ENCODE data around the gene ANKRD33.

The ANKRD33 gene

DNA sequence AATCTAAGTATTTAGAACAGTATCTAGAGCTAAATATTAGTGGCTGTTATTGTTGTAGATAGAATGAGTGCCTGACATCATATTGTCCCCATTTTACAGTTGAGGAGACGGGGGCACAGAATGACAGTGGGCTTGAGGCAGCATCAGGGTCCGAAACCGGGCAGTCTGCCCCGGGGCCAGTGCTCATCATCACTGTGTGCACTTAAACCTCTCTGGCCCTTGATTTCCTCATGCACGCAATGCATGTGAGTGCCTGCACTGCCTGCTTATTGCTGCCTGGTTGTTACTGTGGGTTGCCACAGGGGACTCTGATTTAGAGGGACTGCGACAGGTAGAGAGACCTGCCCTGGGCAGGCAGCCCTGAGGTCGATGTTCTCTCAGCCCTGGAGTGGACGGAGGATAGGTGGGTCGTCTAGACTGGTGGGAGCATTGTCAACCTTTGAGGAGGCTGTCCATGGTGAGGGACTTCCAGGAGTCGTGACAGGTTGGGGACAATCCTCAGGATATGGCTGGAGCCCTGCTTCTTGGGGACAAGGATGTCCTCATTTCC, 29.2 kb downstream of the ANKRD33 start:
- DNase-seq (ENCODE audit: low read depth in 2 of 2), result no peak

DNA sequence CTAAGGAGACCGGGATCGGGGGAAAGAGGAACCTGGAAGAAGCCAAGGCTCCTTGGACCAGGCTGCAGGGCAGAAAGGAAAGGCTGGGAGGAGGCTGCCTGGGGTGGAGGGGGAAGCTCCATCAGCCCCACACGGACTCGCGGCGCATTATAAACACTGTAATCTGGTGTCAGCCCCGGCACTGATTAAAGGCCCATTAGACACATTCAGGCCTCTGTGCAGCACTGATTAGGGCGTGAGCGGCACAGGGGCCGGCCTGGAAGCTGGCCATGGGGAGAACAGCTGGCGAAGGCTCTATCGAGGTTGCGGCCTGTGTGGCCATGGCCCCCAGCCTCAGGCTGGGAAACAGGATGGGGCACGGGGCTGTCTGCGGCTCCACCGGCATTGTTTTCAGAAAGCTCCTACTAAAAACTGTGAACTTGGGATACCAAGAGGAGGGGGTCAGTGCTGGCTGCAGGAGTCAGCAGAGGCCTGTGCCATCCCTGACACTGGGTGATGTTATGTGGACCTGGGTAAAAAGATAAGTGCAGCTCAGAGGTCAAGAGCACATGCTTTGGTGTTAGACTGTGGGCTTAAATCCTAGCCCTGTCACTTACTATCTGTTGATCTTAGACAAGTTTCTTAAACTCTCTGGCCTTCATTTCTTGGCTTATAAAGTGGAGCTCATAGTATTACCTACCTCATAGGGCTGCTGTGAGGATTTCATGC, 30.0 kb downstream of the ANKRD33 start:
- DNase-seq (ENCODE audit: low read depth in 2 of 2), result no peak

- DNase-seq (ENCODE audit: low read depth in 2 of 2), result no peak
Measured at GRCh38 chr12:51920046-51920445, 32.1 kb downstream of the ANKRD33 start.

DNA sequence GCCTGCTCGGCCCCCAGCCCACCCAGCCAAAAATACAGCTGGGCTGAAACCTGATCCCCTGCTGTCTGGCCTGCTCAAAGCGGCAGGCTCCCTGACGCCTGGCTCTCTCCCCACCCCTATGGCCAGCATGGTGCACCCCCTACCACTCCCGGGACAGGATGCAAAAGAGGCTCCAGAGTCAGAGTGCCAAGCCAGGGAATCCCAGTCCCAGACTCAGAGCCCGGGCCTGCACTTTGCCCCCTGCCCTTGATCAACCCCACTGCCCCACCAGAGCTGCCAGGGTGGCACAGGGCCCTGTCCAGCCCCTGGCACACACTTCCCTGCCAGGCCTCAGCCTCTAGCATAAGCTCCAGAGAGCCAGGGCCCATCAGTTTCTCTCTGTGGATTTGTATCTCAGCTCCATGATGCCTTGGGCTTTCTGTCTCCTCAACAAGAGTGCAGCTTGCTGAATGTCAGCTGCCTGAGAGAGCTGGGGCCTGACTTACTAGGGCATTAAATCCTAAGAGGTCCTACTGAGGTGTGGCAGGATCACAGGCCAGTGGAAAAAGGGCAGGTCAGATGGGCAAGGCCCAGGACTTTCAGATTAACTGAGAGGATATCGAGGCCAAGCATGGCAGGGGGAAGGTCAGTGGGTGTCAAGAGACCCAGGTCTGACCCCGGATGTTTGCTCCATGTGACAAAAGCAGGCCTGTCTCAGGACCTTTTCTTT, 33.3 kb downstream of the ANKRD33 start:
- DNase-seq (ENCODE audit: low read depth in 2 of 2), result no peak

DNA sequence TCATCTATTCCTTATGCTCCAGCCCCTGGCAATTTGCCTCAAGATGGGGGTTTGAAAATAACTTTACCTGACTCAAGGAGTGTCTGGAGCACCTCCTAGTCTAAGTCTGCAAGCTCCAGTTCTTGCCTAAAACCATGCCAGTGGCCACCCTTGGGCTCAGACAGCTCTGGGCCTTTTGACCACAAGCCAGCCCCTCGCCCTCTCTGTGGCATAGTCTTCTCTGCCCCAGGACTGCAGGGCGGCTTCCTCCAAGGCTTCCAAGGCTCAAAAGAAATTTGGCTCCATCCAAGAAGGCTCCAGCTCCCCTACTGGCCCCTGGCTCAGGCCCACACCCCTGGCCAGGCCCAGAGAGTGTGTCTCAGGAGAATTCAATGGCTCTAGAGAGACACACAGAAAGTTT, 34.2 kb downstream of the ANKRD33 start:
- no peak for DNase-seq (ENCODE audit: low read depth in 2 of 2)

- DNase-seq (ENCODE audit: low read depth in 2 of 2), result peak; percentile 48 to 51
Measured at GRCh38 chr12:51922762-51923505, 35.0 kb downstream of the ANKRD33 start.

DNA sequence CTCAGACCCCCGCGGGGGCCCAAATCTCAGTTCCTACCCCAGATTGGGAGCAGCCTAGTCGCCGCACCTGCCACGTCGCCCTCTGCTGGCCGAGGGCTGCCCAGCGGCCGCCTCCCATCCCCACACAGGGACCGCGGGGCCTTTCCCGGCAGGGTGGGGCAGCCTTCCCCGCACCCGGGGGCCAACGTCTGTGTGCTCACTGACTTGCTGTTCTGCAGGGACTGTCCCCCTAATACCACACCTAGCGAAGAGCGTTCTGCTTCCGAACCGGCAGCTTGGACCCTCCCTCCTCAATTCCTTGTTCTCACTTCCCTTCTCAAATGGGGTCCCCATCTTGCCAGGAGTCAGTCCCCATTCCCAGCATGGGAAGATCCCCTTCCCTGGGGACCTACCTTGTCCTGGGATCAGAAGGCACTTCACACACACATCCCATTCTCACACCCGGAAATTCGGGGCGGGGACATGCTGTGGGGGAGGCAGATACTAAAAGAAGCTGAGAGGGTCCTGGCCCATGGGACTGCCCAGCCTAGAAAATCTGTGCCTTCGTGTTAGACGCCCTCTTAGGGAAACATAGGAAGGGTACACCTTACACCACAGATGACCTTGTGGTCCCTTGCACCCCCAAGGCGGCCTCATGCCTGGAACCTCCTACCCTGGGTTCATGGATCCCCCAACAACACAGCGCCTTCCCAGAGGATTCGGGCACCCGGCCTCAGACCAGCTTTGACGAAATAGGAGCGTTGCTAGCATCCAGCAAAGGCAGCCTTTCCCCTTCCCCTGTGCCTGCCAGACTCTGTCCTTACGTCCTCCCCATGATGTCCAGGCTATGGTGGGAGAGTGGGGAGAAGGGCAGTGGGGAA, 35.8 kb downstream of the ANKRD33 start:
- DNase-seq (ENCODE audit: low read depth in 2 of 2), result no peak

DNA sequence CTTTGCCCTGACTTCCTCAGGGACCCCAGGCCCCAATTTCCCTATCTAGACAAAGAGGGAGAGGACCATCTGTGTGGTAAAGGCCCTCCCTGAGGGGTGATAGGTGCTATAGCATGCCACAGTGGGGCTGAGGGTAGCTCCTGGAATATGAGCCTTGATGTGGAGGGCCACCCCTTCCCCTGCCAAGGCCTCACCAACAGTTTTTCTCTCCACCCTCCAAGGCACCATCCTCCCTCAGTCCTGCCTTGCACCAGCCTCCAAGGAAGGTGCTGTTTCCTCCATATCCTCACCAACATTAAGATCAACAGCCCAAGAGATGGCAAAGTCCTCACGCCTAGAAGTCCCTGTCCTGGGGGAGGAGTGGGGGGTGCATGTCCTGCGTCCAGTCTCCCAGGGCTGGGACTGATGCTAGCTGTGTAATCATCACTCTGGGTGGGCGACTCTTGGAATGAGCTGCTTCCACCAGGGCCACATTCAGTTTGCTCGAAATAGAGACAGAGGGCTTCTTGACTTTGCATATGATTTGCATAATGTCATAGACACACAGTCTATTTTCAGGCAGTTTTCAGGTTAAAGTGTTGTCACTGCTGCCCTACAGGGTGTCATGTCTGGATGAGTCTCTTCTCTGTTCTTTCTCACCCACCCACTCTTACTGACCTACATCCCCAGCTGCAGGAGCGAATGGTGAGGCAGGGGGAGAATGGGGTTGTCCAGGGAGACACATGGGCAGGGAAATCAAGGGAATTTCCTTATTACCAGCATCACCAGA, 36.8 kb downstream of the ANKRD33 start:
- no peak for DNase-seq (ENCODE audit: low read depth in 2 of 2)

DNA sequence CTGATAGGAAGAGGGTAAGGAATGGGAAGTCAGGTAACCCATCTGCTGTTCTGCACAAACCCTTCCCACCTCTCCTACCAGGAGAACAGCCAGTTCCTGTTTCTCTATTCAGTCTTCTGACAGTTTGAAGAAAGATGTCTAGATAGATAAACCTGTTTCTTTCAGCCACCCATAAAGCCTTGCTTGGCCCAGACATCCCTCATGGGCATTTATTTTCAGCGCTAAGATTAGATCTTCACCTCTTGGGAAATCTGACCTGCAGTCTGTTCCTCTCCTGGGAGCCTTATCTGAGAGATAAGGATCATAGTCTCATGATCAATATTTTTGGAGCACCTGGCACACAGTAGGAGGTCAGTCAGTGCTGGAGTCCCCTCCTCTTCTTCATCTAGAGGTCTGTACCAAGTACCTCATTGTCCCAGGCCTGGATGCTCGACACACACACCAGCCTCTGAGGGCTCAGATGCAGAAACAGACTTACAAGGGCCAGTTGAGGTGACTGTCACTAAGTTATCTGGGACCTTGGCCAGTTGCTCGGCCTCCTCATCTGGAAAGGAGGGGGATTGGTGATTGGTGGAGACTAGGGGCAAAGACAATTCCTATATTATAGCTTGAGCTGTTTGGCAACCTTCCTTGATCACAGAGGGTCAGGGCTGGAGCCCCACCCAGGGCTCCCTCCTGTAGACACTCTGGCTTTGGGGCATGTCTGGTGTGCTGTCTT, 37.6 kb downstream of the ANKRD33 start:
- DNase-seq (ENCODE audit: low read depth in 2 of 2), result no peak

DNA sequence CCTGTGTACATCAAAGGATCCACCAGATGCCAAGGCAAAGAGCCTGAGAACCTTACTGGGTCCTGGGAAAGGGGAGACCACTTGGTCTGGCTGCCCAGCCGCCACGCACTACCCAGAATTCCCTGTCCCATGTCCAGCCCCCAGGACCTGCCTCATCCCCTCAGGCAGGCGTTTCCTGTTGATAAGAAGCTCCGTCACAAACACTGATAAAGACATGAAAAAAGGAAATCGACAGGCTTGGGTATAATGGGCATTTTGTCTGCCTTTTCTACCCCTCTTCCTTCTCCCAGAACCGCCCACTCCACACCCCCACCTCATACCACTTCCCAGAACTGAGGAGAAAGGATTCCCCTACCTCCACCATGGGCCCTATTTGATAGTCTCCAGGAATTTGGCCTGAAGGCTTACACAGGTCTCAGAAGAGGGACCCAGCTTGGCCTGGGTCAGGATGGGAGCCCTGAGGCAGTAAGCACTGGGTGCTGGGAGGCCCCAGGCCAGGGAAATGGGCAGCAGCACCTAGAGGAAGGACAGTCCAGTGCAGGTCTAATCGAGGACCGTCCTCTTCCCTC, 38.2 kb downstream of the ANKRD33 start:
- no peak for DNase-seq (ENCODE audit: low read depth in 2 of 2)

DNA sequence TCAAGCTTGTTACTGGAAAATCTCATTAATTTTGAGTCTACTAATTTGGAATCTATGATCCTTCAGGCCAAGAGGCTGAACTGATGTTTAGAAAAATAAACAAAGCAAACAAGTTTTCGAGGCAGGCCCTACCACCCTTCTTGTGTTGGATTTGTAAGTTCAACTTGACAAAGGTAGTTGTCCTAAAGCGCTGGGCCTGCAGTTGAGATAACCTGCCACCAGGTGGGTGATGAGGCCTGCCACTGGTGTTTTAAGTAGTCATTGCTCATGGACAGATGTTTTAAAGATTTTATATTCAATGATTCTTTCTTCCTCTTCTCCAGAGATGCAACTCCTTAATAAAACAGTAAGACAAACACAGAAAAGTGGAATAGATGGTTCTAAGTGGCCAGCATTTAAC, 38.8 kb downstream of the ANKRD33 start:
- no peak for DNase-seq (ENCODE audit: low read depth in 2 of 2)

- DNase-seq (ENCODE audit: low read depth in 2 of 2), result no peak
Measured at GRCh38 chr12:51932218-51933076, 44.5 kb downstream of the ANKRD33 start.

GRCh38 chr12:51934080-51934479, 46.2 kb downstream of the ANKRD33 start:
- DNase-seq (ENCODE audit: low read depth in 2 of 2), result no peak

- no peak for DNase-seq (ENCODE audit: low read depth in 2 of 2)
Measured at GRCh38 chr12:51937926-51938325, 50.0 kb downstream of the ANKRD33 start.

- DNase-seq (ENCODE audit: low read depth in 2 of 2), result no peak
Measured at GRCh38 chr12:51938726-51939125, 50.8 kb downstream of the ANKRD33 start.

DNA sequence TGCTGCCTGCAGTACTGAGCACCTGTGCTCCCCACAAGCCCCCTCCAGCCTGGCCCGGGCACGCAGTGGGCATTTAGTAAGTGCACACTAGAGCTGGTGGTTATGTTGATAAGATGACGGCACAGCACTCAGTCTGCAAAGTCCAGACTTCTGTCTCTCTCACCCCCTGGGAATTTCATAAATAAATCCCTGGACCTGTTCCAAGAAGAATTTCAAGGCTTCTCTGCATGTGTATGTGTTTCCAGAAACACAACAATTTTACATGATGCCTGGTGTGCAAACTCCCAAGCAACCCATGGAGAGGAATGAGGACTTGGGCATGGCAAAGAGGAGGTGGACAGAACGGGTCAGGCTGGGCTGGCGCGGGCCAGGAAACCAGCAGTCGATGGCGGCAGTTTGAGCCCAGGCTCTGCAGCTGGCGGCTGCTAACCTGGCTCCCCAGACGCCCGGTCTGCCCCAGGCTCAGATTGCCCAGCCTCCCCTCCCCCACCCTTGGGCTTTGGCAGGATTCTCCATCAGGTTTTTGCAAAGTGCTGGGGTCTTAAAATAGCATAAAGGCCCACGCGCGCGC, 53.2 kb downstream of the ANKRD33 start:
- DNase-seq (ENCODE audit: low read depth in 2 of 2), result peak in 1 of 2 experiments; percentile 14
